GM18861 (cell line): ENCODE results near the gene CIPC.
A peak's percentile ranks its signal among the peaks of the same experiment; 100 is the strongest.

Experiments used
- ATAC-seq: cut with Tn5 transposase; IDR thresholded peaks from one replicate; pipeline ENCODE4 v1.9.1; 2021; ENCODE audit not compliant: unreplicated experiment

Gene CIPC

DNA sequence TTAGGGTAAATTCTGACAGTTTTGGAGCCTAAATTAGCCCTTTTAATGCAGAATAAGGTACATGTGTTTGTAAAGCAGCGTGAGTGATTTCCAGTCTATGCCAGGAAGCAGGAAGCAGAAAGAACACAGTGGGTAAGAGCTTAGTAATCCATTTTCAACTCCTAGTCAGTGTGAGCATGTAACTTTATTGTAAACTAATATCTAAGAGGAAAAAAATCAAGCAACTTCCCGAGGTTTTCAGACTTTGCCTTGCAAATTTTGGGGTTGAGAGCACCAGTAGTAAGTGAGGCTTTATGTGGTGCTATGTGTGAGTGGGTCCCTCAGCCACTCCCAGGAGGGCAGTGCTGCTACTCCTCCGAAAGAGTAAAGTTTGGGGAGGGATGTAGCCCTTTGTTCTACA is 2.9 kb downstream of the CIPC start:
- ATAC-seq, result no peak

DNA sequence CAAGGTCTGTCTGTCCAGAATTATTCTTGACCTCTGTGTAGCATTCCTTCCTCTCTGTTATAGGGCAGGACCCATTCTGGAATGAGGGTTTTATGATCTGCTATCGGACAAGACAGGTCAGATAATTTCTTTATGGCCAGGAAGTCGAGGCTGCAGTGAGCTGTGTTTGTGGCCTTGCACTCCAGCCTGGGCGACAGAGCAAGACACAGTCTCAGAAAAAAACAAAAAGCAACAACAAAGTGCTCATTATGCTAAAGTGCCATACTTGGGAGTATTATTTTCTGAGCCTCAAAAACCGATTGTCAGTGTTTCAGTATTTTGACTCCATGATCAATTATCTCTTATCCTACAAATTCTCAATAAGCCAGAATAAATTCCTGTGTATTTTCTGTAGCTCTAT is 4.1 kb downstream of the CIPC start:
- no peak for ATAC-seq

- no peak for ATAC-seq
These were observed 5.4 kb downstream of the CIPC start for GRCh38 chr14:77103475-77103874.

GRCh38 chr14:77103951-77104350 is 5.9 kb downstream of the CIPC start:
- ATAC-seq, result no peak

GRCh38 chr14:77104393-77104792 is 6.3 kb downstream of the CIPC start:
- no peak for ATAC-seq

GRCh38 chr14:77105145-77105939 is 7.3 kb downstream of the CIPC start:
- ATAC-seq, result no peak

DNA sequence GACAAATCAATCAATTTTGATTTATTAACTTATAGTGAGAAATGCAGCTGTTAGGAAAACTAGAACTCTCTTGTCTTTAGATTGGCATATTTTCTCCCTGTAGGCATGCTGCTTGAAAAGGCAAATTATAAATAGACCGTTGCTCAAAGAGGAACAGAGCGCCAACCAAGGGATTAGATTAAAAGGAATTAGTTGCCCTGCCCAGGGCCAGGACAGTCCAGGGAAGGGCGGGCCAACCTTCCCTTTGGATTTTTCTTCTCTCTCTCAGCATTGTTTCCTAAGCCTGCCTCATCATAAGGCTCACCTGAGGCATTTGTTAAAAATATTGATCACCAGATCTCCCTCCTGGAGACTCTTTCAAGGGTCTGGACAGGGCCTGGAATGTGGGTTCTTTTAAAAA is 8.6 kb downstream of the CIPC start:
- no peak for ATAC-seq

GRCh38 chr14:77107228-77107627 is 9.2 kb downstream of the CIPC start:
- ATAC-seq, result no peak

GRCh38 chr14:77108753-77109152 is 10.7 kb downstream of the CIPC start:
- no peak for ATAC-seq

DNA sequence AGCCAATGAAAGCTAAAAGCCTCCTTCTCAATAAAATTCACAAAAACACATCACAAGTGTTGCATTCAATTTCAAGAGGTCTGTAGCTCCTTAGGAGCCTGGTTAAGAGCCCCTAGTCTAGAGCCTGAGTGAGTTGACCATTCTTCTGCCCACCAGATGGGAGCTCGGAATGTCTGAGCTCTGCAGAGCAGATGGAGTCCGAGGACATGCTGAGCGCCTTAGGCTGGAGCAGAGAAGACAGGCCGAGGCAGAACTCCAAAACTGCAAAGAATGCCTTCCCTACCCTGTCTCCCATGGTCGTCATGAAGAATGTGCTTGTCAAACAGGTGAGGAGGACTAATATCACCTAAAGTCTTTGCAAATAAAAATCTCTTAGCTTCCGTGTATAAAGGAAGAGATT is 11.6 kb downstream of the CIPC start:
- no peak for ATAC-seq

DNA sequence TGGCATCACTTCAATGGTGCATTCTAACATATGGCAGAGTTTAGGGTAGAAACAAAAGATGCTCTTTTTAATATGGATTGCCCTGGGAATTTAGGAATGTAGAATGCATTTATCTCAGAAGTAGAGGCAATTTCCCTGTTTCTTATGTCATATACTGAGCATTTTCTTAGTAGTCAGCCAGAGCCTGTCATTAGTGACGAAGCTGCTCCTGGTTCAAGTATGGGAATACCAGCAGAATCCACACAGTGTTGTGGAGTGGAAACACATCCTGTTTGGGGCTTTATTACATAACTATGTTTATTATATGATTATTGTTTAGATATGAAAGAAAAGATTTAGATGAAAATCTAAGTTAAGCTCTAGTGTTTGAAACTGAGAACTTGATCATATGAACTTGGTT is 12.2 kb downstream of the CIPC start:
- ATAC-seq, result no peak

DNA sequence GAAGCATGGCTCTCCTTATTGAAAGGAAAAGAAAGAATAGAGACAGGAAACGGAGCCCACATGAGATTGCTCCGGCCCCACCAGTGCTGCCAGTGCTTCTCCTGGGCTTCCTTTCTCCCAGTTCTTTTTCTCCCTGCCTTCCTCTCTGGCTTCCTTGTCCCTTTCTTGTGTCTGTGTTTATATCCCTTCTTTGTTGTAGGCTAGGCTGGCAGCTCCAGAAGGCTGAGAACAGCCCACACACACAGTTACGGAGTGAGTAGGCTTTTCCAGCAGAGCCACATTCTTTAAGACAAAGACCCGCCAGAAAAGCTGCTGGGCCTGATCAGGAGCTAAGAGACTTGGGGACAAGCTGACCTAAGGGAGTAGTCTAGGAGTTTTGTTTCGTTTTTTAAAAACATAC is 13.0 kb downstream of the CIPC start:
- no peak for ATAC-seq

GRCh38 chr14:77113644-77114043 is 15.6 kb downstream of the CIPC start:
- no peak for ATAC-seq

GRCh38 chr14:77114609-77115008 is 16.6 kb downstream of the CIPC start:
- ATAC-seq, result no peak

DNA sequence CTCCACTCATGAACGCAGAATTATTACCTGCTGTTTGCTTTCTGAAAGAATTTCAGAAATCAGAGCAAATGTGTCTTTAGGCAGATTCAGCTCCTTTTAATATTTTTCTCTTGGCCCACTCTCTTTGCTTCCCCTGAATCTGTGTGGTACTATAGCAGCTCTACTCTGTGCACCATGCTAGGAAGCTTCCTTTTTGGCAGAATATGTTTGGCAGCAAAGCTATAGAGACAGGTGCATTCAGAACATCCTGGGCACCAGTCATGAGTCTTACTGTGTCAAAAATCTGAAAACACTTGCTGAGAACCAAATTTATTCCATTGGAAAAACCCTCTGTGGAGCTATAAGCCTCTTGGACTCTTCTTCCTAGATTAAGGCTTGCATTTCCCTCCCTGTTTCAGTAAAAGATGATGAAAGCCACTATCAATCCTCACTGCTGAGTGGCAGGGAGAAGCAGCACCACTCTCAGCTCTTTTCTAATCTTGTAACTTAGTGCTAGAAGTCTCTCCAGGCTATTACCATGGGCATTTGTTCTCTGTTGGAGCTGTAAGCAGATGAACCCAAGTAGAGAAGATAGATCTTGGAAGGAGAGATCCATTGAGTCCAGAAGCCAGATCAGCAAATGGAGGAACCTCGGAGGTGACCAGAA is 18.2 kb downstream of the CIPC start:
- no peak for ATAC-seq

- ATAC-seq, result no peak
These were observed 21.8 kb downstream of the CIPC start for GRCh38 chr14:77119851-77120250.

DNA sequence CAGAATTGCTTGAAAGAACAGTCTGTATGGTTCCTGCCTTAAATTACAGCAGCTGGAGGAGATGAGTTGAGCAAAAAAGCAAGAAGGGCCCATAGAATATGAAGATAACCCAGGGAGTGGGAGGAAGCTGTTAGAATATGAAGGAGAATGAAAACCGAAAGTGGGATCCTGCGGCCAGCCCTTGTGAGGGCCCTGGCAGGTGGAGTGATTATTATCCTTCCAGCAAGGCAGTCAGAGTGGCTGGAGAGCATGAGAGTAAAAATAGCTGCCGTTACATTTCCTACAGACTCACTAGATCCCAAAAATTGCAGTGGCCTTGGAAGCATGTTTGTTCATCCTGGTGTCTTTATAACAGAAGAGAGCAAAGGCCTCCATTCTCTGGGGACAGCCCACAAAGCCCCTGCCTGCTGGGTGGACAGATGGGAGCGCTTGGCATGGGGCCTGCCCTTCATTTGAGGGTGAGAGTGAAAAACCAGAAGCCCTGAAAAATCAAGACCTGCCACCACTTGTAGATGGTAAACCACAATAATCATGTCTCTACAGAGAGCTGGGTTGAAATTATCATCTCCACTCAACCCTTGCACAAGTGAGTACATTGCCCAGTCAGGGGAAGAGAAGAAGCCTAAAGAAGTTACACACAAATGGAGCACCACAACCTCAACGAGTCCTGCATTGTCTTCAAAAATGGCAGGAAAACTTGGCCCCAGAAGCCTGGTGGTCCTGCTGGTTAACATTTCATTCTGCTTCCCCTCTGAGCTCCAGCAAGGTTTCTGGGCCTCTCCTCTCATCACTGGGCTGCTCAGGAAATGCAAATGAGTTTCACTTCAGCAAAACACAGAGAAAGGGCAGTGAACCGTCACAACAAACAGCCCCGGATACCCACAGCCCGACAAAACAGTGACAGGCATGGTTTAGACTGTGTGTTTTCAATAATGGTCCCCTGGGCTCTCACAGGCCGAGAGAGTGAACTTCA is 23.0 kb downstream of the CIPC start:
- ATAC-seq, result peak; percentile 69

- ATAC-seq, result no peak
These were observed 24.6 kb downstream of the CIPC start for GRCh38 chr14:77122526-77123125.

GRCh38 chr14:77123381-77124325 is 25.6 kb downstream of the CIPC start:
- no peak for ATAC-seq
